DMS153 (cell line): ENCODE measurements around the gene TSPAN5.

ENCODE experiments used
- DNase-seq: peaks from one replicate; lab custom pipeline; 2025; lab: John Stamatoyannopoulos, UW

Gene TSPAN5

DNA sequence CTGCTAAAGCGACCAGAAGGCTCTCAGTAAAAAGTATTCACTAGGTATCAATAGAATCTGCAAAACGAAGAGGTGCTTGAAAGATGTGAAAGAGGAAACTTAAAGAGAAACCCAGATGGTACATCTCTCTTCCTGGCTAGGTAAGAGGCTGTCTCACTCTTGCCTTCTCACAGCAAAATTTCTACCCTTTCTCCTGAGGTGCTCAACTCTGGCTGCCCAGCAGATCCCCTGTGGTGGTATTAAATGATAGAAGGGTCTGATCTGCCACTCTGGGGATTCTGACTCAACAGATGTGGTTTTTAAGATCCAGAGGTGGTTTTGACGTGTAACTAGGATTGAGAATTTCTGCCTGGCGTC lies 14.9 kb upstream of the TSPAN5 start:
- no peak for DNase-seq

DNA sequence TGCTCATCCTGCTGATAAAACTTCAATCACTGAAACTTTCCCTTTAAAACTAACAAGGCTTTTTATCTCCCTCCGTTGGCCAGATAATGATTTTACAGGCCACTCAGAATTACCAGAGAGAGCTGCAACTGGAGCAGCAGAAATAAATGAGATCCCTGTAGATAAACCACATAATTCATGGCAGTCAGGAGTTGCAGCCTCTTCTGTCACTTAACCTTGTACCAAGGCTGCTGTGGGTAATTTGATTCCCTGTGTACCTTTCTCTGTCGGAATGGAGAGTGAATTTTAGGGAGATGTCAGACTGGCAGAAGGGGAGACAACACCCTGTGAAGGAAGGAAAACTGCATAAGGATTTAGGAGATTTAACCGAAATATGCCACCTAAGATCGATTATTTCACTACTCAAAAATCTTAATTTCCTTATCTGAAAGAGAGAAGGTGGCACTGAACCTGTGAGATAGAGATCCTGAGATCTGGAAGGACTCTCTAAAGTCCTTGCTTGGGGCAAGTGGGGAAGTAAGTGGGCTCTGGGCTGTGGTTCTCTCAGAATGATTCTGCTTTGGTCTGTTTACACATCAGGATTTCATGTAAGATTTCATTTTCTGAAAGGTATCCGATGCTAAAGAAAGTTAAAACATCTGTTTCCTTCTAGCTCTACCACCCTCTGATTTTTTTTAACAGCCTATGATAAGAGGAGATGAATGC lies 14.3 kb upstream of the TSPAN5 start:
- no peak for DNase-seq

DNA sequence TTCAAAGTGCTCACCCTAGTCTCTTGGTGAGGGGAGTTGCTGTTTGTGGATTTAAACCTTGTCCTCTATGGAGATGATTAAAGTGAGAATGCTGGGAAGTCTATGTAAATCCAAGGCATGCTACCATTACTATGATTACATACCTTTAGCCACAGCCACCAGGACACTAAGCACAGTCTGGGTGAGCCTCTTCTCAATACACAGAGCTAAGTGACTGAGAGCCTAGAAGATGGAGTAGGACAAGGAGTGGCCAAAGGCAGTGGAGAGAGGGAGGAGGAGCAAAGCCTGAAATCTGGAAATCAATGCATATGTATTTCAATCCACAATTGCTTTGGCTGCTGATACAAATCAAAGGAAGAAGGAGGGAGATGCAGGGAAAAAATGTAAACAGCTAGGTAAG lies 12.7 kb upstream of the TSPAN5 start:
- no peak for DNase-seq

DNA sequence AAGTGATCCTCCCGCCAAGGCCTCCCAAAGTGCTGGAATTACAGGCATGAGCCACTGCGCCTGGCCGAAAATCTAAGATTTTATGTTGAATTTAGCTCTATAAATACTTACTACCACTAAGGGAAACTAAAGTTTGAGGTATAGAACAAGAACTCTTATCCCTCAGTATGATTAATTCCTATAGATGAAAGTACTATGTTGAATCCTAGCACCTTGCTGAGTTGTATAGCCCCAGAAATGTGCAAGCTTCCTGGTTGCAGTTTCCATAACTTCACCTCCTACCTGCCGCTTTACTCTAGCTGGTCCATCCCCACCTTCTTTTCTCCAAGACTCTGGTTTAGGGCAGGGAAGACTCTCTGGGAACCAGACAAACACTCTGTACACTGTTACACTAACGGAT lies 11.8 kb upstream of the TSPAN5 start:
- DNase-seq, result no peak

DNA sequence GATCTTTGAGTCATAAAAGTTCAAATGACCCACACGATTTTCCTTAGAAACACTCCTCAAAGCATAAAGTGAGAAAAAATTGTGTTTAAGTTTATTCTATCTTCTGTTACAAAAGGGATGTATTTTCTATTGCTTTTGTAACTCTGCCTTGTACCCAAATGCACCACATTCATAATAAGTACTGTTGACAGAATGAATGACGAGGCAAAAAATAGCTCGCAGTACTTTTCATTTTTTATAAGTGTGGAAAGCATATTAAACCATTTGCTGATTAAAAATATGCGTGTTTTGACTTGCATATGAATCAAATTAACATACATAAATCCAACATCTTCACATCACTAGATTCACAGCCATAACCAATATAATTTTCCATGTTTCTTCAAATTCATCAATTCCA lies 11.2 kb upstream of the TSPAN5 start:
- DNase-seq, result no peak

DNA sequence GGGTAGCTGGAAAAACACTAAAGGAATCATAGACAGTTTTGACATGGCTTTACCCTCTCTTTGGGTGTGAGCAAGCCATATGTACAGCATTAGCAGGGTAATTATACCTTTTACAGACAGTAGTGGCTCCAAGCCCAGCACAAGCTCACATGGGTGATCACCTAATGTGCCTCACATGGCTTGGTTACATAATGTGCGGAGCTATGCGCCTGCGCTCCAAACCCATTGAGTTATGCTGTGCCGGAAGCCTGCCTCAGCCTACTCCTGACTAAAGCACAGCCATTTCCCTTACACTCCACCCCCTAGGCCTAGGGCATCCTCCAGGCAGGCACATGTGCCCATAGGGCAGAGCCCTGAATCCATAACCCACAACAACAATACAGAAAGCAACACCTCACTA lies 6.5 kb upstream of the TSPAN5 start:
- no peak for DNase-seq

DNA sequence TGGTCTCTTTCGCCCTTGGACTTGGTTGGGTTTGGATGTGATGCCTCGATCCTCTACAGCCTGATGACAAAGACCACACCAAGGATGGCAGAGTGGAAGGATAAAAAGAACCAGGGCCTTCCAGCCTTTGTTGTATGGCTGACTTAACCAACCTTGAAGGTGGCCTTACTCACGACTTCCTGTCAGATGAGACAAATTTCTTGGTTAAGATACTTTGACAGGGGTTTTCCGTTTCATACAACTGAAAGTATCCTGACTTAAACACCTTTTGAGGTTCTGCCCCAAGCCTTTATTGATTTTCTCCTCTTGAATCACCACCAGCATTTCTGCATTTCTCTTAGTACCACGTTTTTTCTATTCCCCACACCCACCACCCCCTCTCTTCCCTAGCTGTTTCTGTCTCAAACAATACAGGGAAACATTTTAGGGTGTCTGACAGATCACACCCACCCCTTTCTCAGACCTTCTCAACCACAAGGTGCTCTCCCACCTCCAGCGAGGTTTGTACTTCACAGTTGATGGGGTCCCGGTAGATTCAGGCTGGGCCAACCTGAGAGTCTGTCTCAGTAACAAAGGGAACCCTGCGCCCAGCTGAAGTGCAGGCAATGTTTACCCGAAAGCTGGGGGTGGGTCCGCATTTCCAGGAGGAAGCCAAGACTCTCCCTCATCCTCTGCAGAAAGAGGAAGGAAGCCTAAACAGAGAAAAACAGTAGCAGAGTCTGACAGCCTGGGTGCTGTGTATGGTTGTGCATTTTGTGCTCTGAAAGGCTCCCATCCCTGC lies 5.0 kb upstream of the TSPAN5 start:
- DNase-seq, result no peak

DNA sequence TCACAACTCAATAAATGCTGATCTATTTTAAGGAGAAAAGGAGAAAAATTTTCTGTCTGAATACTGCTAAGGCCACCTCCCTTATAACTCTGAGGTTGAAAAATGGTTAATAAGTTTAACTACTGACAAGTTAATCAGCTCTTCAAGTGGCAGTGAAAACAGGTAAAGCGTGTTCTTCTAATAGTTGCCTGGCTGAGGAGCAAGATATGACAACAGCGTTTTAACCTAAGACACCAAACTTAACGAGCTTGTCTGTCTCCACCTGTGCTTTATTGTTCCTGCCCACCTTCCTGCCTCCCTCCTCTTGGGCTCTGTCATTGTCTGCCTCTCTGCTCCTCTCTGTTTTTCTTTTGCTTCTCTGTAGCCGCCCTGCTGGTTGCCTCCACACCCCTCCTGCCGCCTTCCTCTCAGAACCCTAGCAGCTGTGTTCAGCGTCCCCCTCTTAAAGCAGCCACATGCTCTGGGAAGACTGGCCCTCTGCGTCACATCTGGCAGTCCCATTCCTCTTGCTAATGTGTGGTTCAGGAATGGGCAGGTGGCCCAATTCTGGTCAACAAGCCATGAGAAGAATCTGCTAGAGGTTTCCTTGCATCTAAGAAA lies 4.3 kb upstream of the TSPAN5 start:
- no peak for DNase-seq

DNA sequence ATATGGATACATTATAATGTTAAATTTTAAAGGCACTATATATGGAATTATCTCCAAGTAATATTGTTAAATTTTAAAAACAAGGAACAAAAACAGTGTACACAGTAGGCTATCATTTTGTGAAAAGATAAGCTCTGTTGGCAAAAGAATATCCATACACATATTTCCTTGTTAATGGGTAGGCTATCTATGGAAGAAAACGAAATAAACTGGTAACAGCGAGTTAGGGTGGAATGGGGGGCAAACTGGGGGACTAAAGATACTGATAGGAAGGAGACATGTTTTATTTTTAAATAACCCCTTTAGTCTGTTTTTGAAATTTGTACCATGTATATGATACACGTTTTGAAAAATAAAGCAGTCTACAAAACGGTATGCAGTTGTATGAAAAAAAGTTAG lies 3.6 kb upstream of the TSPAN5 start:
- DNase-seq, result no peak

DNA sequence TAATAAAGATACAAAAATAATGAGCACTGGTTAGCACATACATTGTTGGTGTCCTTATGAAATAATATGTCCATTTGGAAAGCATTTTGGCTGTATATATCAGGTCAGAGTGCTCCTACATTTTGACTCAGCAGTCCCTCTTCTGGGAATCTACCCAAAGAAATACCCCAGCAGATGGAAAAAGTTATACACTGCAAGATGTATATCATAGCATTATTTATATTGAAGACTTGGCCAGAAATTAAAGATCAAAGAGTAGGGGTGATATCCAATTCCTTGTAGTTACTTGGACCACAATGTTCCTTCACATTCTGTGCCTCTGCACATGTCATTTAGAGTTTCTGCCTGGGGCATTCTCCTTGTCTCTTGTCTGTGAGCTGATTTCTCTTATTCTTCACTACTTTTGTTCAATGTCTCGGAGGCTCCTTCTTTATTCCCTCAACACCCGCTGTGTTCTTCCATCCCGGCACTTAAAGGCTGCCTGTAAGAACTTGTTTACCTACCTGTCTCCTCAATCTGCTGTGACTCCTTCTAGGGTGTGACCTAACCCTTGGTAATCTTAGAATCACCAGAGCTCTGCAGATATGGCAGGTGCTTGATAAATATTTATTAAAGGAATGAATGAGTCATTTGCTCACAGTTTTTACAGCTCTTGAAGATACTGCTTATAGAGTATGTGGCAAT lies 3.1 kb upstream of the TSPAN5 start:
- DNase-seq, result no peak

DNA sequence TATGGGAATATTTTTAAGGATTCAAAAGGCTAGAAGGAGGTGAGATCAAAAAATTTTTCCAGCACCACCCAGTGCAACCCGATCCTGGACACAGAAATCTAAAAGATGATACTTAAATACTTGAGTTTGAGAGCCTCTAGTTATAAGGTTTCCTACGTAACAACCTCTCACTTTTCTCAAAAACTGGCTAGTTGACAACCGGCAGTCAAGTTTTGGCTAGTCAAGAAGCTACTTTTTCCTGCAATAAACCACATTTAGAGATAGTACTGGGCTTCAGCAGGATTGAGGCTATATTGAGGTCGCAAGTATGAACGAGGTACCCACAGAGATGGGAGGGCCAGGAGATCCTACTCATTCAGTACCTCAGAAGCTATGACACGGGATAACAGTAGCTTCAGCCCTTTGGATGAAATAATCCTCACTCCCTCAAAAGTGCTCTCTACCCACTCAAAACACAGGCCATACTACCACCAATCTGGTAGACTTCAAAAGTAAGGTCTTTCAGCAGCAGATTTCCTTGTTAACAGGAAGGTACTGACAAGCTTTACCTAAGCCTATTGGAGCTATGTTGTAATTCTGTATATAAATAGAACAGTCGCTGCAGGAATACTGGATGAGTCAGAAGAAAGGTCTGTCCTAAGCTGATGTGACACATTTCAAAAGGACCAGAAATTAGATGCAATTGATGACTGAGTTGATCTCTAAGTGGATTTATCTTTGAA lies 1.5 kb upstream of the TSPAN5 start:
- no peak for DNase-seq

DNA sequence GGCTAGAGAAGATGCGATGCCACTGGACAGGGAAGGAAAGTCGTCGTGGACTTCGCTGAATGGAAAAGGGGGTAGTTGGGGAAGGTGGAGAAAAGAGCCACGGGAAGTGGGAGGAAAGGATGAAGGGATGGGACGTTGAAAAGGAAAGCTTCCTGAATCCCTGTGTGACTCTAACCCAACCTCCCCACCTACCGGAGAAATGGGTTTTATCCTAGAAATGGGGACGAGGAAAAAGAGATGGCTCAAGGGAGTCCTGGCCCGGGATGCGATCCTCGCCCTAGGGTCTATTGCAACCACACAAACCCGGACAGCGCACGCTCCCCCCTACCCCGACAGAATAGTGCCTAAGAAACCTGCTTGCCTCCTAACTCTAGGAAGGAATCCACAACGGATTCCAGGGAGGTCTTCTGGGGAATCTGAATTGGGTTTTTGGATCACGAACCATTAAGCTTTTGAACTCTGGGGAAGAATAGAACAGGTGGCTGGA lies 738 bp upstream of the TSPAN5 start:
- DNase-seq, result peak; percentile 10

DNA sequence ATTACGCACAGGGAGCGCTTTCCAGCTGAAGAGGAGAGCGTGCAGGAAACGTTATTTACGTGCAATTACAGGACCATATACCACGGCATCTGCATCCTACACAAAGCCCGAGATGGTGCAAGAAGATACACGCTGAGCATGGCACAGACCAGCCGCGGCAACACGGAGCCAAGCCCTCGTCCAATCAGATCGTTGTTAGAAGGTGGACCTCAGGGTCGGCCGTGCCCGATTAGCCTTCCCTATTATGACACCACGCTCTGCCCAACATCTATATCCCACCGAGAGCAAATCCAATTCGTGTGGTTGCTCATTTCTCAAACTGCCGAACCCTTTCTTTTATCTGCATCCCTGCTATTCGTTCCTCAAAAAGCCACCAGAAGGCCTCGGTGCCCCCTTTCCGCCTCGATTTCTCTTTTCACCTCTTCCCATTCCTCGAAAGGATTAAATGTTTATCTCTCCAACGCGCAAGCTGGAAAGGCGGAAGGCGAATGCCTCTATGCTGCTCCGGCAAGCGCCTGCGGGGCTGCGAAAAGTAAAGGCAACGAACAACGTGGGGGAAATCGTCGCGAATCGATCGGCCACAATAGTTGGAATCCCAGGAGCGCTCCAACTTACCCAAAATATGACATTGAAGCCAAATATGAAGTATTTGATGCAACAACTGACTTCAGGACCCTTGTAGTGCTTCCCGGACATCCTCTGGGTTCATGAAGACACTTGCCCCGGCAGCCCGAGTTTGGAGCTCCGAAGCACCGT lies 702 bp downstream of the TSPAN5 start:
- DNase-seq, result peak; percentile 62

DNA sequence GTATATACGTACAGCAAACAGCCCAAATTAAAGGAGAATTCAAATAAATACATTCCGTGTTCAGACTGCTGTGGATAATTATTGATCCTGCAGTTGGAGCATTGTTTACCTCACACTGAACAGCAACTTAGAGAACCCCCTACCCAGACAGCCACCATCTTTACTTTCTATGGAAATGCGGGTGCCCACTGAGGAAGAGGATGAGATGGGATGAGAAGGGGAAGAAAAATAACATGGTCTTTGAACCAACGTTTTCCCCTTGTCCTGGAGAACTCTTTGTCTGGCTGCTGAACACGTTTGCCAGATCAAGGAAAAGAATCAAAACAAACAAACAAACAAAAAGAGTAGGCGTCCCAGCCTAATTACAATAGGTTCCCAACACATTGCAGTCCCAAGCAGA lies 1.5 kb downstream of the TSPAN5 start:
- no peak for DNase-seq

DNA sequence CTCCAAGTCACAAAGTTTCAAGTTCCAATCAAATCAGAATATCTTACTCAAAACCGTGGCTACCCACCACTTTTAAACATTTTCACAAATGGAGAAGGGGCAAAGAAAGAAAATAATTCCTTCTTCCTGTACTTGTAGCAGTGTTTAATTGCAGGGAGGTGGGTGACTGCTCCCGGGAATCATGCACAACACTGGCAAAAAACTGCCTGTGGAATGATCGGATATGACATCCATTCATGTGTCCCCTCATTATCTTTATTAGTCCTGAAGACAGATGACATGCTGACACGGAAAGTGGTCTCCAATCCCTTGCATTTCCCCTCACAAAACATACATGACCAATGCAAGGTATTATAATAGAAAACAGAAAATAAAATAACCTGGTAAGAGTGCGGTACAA lies 2.0 kb downstream of the TSPAN5 start:
- DNase-seq, result no peak

DNA sequence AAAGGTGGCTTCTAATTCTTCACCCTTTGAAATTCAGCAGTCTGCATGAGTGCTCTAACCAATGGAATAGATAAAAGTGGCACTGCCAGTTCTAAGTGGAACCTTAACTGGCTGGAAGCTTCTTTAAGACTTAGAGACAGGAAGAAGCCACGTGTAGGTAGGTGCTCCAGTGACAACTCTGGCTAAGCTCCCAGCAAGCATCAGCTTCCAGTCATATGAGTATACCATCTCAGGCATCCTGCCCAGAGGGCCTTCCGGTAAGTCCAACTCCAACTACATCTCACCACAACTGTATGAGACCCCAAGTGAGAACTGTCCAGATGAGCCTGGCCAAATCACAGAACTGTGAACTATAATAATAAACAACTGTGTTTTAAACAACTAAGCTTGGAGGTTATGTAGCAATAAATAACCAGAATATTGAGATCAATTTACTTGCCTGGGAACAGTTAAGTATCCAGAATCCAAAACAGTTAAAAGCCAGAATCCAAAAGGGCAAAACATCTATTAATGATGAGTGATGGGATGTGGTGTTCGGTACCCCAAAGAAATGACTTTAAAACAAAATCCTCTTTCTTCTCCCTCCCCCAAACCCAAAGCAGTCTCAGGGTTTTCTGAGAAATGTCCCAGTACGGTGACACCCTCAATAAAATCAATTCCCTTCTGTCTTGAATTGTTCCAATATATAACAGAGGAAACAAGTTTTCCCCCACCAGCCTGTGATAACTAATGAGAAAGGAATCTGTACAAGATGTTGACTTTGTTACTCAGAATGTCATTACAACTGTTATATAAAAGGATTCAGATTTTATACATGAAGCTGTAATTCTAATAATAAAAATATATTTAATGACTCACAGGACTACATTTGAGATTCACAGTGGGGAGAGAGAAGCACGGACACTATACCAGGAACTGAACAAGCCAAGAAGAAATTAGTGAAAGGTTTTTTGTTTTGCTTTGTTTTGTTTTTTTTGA lies 4.2 kb downstream of the TSPAN5 start:
- DNase-seq, result no peak

DNA sequence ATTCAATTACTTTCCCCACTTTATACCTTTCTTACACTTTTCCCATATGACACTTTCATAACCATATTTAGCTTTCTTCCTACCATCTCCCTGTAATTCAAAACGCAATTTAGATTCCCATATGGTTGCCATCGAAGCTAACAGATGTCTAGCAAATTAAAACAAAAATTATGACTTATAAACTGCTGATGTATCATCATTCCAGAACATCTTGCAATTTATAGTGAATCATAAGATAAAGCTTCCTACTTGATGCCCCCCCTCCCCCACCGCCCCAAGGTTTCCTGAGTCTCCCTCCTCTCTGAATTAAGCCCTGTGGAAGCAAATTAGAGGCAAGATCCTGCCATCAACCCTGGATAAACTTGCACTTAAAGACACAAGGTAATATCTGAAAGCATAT lies 5.4 kb downstream of the TSPAN5 start:
- DNase-seq, result no peak

DNA sequence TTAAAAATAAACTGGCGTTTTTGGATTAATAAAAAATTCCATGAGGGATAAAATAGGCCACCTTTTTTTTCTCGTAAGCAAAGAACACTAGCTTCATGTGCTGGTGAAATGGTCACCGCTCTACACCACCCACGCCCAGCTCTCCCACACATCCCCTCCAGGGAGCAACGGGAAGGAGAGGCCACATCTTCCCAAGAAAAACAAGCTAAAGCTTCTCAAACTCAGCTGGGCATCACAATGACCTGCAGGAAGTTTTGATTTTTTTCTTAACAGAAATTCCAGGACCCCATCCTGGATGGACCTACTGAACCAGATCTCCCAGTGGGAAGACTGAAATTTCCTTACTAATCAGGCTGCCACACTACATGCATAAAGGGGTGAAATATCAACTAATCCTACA lies 9.8 kb downstream of the TSPAN5 start:
- DNase-seq, result no peak

DNA sequence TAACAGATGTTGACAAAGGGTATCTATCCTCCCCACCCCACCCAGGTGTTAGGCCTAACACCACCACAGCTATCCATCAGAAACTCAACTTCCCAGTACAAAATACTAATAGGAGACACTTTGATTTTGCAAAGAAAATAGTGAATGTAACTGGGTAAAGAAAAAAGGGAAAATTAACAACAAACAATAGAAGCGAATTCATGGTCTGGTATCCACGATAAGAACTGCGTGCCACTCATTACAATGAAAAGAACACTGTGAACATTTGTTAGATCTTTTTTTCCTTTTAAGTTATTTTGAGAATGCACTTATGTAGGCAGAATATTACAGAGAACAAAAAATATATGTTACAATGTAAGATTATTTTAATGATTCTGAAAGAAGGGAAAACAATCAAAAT lies 12.0 kb downstream of the TSPAN5 start:
- DNase-seq, result no peak

DNA sequence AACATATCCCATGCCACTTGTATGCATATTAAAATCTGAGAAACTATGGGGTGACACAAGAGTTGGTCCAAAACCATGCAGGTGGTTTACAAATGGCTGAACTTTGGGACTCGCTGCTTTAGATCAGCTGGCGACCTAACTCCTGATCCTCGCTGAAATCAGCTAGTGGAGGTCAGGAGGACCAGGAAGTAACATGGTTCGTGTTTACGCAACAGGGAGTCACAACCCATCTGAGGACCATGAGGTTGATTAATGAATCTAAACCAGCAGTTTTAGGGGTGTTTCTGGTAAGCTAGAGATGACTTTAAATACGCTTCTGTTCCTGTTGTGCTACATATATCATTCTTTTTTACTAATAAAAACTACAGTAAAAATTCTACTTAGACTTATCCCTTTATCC lies 12.9 kb downstream of the TSPAN5 start:
- no peak for DNase-seq
